GM18909 (cell line): ENCODE results near the gene JARID2.

Source experiments
- ATAC-seq: cut with Tn5 transposase; IDR thresholded peaks from one replicate; pipeline ENCODE4 v1.9.1; 2021; ENCODE audit warnings: mild to moderate bottlenecking; ENCODE audit not compliant: unreplicated experiment, poor library complexity

Gene JARID2

DNA sequence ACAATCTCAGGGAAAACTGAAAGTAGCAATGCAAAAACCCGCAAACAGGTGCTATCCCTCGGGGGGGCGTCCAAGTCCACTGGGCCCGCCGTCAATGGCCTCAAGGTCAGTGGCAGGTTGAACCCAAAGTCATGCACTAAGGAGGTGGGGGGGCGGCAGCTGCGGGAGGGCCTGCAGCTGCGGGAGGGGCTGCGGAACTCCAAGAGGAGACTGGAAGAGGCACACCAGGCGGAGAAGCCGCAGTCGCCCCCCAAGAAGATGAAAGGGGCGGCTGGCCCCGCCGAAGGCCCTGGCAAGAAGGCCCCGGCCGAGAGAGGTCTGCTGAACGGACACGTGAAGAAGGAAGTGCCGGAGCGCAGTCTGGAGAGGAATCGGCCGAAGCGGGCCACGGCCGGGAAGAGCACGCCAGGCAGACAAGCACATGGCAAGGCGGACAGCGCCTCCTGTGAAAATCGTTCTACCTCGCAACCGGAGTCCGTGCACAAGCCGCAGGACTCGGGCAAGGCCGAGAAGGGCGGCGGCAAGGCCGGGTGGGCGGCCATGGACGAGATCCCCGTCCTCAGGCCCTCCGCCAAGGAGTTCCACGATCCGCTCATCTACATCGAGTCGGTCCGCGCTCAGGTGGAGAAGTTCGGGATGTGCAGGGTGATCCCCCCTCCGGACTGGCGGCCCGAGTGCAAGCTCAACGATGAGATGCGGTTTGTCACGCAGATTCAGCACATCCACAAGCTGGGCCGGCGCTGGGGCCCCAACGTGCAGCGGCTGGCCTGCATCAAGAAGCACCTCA lies 250.7 kb downstream of the JARID2 start:
- no peak for ATAC-seq

DNA sequence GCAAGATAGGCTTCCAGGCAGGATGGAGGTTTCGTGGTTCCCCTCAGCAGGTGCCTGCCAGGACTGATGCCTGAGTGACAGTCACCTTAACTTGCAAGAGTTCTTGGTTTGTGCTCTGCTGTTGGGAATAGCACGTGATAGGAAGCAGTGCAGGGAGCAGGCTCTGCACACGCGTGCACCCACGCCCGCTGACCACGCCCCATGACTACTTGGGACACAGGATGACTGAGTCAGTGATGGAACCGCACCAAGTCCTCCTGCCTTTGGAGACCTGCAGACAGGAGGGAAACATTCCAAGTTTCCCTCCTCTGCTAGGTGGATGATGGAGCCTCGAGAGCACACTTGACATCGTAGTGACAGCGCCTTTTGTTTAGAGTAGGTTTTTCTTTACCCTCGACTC lies 252.8 kb downstream of the JARID2 start:
- ATAC-seq, result no peak

DNA sequence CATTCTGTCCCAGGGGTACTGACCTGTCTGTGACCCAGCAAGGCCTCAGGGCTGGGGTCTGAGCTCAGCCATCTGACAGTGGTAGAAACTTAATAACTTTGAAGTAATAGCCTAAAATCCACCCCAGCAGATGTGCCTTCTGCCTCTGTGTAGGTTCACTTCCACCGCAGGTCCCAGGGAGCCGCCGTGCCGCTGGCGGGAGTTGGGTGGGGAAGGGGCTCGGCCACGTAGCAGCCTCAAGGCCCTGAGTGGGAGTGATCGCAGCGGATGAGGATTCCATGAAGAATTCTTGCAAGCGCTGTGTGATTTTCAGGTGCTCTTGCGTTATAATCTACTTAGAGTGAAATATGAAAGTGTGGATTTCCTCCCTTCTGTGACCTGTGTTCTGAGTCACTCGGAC lies 253.3 kb downstream of the JARID2 start:
- ATAC-seq, result no peak

DNA sequence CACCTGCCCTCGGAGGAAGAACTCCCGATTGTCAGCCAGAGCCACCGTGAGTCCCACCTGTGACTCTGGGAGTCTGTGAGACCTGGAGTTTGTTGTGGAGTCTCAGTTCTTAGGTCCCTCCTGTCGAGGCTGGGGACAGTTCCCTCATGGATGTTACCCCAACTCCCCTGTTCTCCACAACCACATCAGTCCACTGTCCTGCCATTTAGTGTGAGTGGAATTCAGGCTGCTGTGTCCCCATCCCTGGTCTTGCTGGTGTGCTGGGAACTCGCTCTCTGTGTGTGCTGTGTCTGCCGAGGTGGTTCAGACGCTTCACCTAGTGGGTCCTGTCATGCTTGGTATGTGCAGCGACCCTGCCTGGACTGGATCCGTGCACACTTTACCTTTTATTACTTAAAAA lies 253.7 kb downstream of the JARID2 start:
- no peak for ATAC-seq

DNA sequence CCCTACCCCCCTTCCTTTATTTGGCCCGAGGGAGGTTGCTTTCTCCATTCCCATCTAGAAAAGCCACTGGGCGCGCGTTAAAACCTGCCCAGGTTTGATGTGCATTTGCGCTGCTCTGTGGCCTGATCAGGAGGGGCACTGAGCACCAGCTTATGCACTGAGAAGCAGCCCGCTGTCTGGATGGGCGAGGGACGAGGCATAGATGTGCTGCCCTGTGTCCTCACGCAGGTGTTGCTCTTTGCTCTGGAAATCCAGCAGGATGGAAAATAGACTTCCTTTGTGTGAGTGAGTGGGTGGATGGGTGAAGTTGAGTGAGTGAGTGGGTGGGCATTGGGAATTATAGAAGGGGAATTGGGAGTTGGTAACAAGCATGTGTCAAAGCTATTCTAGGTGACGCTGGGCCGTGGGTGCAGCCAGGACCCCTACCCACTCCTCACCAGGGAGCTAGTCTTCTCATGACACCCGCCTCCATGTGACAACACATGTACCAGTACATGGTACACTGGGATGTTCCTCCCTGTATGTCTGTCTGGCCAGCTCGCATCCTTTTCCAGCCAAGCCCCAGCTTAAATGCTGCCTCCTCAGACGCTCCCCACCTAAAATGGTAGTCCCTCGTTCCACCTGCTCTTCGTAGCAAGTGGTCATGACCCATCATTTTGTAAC lies 254.3 kb downstream of the JARID2 start:
- no peak for ATAC-seq

DNA sequence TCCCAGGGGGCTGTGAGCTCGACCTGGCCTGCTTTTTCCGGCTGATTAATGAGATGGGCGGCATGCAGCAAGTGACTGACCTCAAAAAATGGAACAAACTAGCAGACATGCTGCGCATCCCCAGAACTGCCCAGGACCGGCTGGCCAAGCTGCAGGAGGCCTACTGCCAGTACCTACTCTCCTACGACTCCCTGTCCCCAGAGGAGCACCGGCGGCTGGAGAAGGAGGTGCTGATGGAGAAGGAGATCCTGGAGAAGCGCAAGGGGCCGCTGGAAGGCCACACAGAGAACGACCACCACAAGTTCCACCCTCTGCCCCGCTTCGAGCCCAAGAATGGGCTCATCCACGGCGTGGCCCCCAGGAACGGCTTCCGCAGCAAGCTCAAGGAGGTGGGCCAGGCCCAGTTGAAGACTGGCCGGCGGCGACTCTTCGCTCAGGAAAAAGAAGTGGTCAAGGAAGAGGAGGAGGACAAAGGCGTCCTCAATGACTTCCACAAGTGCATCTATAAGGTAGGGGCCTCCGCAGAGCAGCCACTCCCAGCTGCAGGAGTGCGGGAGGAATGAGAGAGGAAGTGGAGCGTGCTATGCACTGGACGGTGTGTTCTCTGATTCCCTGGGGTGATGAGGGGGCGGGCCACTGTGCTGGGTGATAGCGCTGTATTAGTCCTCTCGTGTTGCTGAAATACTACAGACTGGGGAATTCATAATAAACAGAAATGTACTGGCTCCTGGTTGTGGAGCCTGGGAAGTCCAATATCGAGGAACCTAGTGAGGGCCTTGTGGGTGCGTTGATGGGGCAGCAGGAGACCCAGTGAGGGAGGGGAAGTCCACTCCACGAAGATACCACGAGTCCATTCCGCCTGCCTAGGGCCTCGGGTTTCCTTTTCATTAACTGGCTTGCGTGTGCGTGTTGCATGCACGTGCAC lies 255.3 kb downstream of the JARID2 start:
- no peak for ATAC-seq

DNA sequence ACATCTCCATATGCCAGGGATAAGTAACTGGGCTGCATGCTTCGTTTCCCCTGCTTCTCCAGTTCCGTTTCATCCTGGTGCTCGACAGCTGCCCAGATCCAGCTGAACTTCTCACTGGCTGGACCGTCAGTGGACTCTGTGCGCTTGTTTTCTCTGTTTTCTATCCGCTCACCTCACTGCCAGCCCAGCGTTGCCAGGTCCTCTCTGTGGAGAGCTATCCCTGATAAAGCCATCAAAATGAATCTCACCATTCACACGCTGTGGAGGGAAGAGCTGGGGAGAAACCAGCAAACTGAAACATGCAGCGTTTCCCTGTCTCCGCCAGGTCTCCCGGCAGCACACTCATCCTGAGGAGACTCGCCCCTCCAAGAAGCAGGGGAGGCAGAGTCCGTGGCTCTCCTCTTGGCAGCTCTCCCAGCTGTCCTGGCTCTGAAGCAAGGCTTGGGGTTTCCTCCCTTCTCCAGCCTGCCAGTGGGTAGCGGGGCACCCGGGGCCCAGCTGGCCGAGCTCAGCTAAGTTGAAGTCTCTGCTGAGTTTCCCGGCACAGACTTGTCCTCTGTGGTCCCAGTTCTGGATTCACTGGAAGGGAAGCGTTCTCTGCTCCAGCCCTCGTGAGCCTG lies 256.1 kb downstream of the JARID2 start:
- ATAC-seq, result no peak

DNA sequence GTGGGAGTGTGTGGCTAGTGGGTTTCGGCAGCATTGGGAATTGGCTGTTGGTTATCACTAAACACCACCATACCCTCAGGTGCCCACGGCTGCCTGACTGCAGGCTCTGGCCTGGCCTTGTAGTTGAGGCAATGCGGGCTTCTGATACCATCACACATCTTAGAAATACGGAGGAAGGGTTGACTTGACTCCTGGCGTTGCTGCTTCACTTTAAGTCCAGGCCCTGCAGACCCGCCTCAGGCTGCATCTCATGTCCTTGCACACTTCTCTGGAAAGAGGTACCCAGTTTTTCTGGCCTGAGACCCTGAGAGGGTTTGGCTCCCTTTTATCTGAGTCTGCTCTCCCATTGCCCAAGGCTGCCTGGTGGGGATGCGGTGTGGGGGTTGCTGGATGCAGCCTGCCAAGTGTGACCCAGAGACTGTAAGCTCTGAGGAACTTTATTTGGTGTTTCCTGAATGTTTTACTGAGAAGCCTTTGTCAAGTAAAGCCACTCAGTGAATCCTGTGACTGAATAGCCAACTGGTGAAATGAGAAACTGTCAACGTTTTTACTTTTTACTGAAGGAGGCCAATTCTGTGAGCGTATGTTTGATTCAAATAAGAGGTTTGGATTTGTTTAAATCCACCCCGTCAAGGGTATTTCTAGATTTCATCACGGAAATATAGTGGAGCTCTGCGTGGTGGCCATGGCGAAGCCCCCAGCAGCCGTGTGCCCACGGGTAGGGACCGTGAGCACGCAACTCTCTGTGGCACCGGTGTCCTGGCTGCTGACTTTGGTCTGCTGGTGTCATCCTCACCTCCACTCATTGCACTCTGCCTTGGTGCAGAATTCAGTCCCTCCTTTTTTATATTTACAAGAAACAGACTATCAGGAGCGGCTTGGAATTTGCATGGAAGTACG lies 256.8 kb downstream of the JARID2 start:
- ATAC-seq, result no peak

DNA sequence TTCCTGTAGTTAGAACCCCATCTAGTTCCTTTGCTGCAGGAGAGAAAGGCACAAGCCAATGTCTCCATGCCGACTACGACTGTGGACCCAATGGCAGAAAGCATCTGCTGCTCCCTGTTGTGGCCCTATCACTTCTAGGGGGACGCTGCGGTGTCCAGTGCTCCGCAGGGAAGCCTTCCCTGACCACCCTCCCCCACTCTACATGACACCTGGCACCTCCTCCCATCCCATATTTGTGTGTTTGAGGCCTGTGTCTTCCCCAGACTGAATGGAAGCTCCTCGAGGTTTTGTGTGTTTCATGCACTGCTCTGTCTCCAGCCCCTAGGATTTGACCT lies 257.4 kb downstream of the JARID2 start:
- ATAC-seq, result no peak

DNA sequence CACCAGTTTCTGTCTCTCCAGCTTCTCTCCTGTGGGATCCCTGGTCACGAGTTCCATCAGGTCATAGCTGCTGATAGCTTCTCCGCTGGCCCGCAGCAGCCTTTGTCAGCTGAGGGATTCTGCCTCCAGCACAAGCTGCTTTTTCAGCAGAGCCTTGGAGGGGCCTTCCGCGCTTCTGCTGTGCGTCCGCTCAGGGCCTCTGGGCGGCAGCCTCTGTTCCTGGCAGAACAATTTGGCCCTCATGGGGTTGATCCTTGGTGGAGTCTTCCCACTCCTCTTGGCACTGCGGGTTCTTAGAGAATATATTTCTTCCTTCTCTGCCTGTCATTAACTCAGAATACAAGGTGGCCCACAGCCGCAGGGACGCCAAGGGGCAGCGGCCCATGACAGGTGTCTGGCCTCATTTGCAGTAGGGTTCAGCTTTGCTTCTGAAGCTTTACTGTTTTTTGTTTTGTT lies 258.2 kb downstream of the JARID2 start:
- no peak for ATAC-seq

DNA sequence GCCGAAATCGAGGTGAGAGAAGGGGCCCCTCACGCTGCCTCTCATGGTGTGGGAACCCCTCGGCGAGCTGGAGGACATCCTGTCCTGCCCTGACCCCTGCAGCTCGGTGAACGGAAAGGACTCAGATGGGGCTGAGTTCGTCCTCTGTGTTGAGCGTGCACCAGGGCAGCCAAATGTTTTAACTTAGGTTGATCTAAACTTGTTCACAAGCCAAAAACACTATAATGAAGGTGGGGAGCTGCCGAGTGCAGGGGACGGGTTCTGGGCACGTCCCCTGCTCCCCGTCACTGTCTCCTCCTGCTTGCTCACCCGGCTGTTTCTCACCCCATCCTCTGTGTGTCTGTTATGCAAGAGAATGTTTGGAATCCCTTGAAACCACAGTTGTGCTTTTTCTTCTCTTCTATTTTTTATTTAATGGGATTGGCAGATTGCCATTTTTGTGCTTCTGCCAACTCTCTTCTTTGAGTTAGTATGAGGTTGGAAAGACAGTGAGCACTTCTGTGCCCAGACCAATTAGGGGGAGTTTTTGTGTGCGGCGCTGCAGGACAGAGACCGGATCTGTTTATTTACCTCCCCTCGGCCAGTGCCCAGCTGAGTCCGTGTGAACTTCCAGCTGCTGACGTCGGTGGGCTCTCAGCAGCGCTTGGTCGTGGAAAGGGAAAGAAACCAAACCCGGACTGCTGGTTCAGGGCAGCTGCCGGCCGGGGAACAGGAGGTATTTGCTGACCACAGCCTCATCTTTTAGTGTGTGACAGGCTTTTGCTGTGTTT lies 258.9 kb downstream of the JARID2 start:
- no peak for ATAC-seq

DNA sequence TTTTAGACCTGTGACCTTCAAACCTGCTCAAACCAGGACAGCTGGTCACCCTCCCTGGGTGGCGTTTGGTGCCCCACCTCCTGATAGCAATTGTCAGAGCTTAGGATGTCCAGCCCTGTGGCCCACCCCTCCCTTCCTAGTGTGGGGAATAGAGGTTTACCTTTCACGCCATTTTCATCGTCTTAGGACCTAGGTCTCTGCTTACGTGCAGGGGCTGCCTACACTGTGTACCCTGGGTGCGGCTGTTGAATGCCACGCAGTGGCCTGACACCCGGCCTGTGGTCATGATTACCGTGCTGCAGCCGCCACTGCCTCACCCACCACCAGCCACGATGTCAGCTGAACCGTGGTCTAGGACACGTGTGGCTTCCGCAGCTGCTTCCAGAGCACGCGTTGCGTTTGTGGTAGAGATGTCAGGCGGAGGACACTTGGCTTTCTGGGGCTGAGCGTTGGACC lies 259.6 kb downstream of the JARID2 start:
- ATAC-seq, result no peak

DNA sequence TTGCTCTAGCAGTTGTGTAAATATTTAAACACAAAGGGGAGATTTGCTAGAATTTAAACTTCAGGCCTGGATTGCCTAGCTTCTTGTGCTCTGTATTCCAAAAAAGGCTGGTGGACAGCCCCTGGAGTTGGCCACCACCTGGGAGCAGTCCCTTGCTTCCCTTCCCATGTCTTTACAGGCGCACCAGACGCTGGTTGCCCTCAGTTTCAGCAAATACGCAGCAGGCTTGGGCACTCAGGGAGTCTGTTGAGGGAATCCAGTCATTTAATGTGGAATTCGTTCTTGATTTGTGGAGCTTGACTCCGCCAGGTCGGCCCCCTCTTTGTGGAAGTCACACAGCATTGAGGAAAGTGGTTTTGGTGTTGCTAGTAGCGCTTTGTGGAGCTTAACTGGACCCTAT lies 260.2 kb downstream of the JARID2 start:
- ATAC-seq, result no peak

DNA sequence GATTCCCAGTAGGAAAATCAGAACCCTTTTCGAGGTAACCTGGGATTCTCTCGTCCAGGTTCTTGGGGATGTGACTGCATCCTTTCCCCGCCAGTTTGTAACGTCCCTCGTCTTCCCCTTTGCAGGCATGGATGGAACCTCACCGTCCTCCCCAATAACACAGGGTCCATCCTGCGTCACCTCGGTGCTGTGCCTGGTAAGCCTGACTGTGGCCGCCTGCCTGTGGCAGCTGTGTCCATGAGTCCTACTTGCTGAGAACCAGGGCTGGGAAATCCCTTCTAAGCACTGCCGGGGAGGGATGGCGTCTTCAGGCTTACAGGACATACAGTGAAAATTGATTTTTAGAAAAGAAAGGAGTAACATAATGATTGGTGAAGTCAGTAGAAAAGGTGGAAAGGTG lies 261.4 kb downstream of the JARID2 start:
- ATAC-seq, result no peak

DNA sequence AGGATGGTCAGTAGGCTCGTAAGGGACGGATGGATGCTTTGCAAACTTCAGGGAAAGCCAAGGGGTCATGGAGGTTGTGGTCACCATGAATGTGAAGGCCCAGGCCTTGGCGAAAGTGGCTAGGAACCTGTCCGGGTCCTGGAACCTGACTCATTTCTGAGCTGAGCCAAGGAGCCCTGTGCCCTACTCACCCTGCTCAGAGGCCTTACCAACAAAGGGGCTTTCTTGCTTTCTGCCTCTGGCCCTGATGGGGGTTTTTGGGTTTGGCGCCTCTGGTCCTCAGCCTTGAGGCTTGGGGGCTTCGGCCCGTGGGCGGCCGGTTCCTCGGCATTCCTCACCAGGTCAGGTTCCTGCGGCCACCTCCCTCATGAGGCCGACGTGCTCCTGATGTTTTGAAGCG lies 261.9 kb downstream of the JARID2 start:
- no peak for ATAC-seq

DNA sequence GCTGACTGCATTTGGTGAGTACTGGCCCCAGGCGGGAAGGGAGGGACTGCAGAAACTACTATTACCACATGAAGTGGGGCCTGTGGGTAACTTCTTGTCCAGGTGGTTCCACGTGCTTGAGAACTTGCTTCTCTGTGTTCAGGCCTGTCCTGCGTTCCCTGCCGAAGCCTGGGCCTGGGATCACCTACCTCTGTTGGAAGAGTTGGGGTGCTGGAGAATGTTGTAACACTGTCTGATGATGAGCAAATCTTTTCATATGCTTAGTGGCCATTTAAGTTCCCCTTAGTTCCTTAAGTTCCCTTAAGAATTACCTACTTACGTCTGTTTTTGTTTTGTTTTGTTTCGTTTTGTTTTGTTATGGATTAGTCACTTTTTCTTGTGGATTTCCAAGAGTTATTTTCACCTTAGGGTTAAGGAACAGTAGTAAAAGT lies 262.6 kb downstream of the JARID2 start:
- no peak for ATAC-seq

DNA sequence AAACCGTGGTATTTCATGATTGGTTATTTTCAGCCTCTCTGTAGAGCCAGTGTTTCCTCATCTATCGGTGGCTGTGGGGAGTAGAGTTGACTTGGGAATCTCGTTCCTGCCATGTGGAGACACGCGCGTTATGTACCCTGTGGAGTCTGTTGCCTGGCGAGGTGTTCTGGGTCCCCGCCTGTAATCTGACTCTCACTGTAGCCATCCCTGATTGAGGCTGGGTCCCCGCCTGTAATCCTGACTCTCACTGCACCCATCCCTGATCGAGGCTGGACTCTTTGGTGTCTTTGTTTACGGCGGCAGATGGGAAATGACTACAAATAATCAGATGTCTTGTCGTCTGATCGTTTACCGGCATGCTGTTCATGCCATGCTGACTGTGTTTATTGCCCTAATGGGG lies 263.1 kb downstream of the JARID2 start:
- no peak for ATAC-seq

DNA sequence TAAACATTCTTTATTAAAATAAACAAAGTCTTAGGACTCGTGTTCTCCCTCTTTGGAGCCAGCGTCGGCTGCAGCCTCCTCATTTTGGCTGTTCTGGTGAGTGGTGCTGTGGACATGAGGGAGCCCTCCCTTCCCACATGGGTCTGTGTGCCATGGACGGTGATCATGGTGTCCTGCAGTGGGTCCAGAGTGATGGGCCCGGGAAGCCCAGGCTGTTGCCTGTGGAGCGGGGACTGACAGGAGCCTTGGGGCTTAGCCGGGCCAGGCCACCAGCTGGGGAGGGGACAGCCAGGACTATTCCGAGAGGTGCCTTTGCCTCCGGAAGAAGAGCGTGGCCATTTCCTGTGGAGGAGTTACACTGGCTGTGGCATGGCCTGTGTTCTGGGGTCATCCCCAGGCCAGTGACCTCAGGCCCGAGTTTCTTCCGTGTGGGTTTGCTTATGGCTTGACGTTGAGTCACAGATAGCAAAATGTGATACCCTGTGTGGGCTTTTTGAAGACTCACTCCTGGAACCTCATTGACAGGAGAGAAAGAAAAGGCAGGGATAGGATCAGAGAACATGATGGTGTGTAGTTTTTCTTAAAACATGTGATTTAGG lies 263.6 kb downstream of the JARID2 start:
- ATAC-seq, result no peak
